HG03442 (cell line): ENCODE data around the gene HLF.

Experiments
- ATAC-seq: cut with Tn5 transposase; IDR thresholded peaks from one replicate; pipeline ENCODE4 v1.9.1; 2021; ENCODE audit warnings: mild to moderate bottlenecking, moderate library complexity; ENCODE audit not compliant: unreplicated experiment

HLF gene

DNA sequence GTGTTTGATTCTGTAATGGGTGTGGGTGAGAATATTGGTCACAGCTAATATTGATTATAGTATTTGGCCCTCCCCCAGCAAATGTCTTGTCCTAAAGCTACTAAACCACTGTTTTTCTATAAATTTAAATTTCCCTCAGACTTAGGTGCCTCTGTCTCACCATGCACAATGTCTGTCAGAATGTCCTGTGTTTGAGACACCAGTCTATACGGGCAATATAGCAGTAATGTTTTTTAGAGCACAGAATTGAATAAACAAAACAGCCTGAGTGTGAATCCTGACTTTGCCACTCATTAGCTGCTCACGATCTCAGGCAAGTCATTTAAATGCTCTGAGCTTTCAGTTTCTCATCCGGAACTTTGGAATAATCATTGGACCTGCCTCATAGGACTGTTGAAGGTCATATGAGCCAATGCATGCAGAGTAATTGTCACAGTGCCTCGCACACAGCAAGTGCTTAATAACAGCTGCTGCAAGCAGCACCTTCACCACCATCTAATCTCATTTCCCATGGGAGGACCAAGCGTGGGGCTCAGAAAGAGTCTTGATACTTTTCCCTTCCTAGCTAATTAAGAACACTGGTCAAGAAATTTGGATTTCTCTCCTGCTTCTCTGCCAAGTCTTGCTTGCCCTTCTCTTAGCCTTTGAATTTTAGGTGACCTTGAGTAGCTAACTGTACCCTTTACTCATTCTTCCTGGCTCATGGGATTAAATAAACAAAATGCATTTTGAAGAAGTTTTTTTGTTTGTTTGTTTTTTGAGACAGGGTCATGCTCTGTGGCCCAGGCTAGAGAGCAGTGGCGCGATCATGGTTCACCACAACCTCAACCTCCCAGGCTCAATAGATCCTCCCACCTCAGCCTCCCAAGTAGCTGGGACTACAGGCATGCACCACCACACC is 9.8 kb downstream of the HLF start:
- no peak for ATAC-seq

DNA sequence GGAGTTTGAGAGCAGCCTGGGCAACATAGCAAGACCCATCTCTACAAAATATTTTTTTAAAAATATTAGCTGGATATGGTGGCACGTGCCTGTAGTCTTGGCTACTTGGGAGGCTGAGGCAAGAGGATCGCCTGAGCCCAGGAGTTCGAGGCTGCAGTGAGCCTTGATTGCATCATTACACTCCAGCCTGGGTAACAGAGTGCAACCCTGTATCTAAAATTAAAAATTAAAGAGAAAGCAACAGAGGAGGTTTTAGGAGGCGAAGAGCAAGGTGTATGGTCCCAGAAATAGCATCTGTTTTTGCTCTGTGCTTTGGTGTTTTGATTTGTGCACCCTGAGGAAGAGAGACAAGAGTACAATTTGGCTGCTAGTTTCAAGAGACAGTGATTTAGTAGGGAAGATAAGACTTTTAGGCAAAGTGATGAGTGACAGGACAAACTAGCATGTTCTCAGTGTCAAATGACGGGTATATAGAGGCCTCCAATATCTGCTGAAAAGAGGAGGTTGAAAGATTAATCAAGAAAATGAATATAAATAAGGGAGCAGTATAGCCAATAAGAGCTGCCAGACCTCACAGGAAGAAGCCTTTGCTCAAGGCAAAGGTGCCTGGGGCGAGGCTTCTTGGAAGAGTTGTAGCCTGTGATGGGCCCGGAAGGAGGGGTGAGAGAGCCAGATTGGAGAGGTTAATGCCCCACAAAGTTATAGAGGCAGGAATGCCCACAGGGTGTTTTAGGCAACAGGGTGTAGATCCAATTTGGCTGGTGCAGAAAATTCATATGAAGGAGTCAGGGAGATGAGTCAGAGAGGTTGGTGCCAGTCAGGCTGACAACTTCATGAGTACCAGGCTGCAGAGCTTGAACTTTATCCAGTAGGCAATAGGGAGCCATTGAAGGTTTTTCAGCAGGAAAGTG is 11.4 kb downstream of the HLF start:
- ATAC-seq: no peak

DNA sequence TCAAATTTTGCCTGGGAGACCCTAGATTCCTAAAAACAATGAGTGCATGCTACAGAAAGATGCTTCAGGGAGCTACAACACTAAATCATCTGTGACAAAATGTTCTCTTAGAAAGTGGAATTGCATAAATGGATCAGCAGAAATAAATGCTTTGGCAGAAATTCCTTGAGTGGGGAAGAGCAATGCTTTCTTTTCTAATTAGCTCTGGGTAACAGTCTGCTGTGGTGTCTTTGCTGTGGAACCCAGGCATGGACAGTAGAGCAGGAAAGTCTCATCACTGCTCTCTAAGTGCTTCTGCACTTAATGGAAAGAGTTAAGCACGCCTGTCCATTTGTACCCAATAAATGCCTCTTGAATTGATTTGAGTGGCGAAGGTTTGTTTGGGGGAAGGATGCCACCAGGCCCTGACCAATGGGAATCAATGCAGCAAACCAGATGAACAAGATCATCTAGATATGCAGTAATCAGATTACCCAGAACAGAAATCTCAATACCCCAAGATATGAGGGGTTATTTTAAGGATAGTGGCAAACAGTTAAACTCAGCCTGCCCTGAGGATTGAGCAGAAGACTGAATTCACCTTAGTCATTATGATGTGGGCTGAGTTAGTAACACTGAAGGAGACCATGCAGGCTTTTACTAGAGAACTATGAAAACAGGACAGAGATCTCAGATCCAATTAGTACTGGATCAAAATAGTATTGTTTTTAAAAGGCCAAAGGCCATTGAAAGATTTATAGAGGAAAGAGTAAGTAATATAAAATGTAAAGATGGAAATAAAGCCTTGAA is 13.6 kb downstream of the HLF start:
- no peak for ATAC-seq

DNA sequence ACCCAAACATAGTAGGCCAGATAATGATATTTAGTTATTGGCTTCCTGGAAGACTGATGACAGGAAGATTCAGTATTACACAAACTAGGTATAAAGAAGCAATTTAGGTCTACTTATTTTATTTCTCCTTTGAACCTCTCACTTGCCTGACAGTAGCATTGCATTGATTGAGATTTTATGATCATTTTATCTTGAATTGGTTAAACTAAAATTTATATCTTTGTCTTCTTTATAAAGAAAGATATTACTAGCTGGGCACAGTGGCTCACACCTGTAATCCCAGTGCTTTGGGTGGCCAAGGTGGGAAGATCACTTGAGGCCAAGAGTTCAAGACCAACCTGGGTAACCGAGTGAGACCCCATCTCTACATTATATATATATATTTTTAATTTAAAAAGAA is 14.4 kb downstream of the HLF start:
- ATAC-seq: no peak

DNA sequence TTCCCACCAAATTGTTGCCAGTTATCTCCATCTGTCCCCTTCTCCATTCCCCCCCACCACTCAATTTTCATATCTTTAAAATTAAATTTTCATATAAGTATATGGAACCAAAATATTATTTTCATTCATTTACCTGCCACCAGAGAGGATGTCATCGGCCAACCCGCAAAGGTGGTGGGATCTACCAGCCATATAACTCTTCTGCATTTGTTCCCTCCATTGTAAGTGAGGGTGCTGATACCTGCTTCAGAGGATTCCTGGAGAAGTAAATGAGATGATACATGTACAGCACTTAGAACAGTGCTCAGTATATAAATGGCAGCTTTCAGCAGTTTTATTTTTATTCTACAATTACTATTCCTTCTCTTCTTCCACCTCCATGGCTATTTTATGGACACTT is 15.0 kb downstream of the HLF start:
- no peak for ATAC-seq

DNA sequence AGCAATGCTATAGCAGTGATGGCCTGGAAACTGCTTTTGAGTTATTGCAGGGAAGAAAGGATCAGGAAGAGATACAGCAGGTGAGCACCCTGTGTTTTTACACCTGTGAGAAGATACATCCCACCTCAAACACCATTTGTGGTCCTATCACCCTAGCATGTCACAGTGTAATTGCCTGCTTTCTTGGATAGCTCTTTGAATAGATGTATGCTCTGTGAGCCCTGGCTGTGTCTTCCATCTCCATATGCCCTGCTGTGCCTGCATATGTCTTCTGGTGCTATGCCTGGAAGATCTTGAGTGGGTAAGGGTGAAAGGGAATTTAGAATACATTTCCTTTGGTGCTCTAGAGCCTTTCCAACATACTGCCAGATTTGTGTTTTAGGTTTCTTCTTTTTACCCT is 15.5 kb downstream of the HLF start:
- ATAC-seq: no peak

DNA sequence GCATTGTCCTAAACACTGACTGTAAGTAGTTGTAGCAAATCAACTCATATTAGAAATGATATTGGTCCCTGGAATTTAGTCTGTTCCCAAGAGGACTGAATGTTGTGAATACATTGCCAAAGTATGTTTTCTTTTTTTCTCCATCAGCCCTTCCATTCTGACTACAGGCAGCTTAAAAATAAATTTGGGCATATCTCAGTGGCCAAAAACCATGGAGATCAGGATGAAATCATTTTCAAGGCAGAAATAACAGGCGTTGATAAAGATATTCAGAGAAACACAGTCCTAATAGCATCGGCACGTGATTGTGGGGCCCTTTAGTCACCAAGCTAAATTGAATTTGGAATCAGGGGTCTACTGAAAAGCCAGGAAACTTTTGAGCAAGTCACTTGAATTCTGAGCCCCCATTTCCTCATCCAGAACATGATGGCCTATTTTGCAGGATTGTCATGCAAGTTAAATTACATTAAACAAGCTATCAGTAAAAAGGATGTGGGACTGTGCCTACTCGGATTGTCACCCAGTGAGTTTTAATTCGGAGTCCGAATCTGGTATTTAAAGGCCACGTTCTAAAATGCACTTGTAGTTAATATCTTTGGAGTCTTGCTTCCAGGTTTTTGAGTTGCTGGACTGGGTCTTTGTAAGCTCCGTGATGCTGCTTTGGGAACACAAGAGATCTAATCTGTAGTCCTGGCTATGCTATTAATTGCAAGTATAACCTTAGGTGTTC is 17.1 kb downstream of the HLF start:
- ATAC-seq: no peak

DNA sequence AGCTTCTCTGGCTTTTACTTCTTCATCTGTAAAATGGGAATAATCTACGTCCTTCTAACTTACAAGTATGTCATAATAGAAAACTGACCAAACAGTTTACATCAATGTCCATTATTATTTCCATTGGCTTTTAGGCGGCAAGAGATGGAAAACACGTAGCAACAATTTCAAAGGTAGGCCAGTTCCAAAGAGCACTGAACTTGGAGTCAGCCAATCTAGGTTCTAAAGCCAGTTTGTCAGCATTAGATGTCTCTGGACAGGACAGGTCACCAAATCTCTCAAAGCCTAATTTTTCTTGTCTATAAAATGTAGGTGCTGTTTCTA is 17.6 kb downstream of the HLF start:
- no peak for ATAC-seq

DNA sequence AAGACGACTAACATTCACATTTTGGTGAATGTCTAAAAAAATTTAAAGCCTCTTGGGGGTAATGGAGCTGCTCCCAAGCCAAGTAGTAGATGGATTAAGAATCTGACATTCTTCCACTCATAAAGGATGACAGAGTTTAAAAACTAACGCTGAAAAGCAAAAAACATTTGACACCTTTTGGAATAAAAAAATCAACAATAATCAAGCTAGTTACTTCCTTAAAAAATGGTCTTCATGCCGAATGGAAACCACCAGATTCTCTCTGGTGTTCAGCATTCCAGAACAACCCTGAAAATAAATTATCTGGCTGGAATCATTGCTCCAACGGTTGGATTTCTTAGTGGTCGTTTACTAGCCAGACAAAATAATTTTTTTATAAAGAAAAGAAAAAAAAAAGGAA is 18.0 kb downstream of the HLF start:
- no peak for ATAC-seq

DNA sequence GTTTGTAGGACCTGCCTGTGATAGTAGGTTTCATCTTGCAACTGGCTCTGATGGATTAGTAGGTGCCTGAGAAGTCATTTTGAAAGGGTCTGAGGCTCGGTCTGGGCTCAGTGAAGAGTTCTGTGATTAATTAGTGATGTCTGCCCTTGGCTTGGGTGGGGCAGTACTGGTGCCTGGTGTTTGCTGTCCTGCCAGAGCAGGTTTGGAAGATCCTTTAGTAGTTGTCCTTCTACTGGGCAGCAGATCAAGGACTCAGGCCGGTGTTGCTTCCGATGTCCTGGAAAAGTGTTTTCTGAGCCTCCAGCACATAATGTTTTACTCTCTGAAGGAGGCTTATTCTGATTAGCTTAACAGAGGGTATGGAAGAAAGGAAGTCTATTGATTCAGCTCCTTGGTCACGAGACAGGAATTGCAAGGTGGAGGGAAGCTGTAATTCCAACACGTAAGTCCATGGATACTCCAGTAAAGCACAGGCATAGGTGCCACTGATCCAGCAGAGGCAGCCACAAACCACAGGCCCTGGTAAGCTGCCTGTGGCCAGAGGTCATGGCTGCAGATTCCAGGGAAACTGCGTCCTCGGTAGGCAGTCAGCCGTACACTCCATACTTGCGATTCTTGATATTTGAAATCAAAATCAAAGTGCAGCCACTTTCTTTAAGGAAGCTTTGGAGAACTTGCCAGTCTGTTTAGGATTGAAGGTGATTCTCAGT is 18.7 kb downstream of the HLF start:
- no peak for ATAC-seq

DNA sequence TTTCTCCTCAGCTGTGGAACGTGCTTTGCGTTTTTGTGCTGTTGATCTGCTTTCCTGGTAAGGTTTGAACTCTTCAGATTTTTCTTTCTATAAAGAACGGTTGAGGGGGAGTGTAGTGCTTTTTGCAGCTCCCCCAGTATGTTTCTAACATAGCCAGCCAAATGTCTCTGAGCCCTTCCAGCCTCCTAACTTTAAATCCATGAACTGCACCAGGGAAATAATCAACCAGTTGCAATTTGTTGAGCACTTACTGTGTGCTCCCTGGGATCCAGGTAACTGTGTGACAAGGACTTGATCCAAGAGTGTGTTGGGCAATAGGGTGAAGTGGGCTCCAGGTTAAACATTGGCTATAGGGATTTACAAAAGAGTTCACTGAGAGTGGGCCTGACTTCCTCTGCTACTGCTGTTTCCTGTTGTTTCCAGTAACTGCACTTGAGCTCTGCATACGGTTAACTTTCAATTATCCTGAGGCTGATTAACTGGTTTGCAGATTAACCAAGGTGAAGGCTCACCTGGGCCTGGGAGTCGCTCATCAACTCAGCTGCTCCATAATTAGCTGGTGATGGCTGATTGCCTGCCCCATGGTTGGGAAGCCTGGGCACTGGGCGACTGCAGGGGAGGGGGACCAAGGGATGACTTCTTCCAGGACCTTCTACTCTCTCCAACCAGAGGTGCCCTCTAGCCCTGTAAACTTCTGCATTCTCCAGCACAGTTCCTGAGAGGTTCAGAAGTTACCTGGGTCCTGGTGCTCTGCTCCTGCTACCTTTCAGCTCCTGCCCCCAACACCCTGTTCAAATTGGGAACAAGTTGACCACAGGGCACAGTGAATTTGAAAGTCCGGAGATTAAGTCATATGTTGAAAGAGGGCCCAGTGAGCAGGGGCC is 19.5 kb downstream of the HLF start:
- no peak for ATAC-seq

DNA sequence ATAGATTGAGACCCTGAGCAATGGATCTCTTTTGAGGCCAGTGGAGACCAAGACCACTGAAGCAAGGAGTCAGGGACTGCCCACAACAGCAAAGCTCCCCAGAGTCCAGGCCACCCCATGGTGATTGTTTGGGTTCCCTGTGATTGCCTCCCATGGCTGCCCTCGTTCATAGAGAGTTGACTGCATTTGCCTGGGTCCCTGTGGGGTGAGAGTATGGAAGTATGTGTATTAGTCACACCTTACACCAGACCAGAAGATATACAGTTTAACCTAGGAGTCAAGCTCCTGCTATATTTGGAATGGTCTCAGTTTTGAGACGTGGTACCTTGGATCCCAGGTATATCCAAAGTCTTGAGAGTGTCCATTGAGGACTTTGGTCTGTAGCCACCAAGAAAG is 20.2 kb downstream of the HLF start:
- no peak for ATAC-seq

DNA sequence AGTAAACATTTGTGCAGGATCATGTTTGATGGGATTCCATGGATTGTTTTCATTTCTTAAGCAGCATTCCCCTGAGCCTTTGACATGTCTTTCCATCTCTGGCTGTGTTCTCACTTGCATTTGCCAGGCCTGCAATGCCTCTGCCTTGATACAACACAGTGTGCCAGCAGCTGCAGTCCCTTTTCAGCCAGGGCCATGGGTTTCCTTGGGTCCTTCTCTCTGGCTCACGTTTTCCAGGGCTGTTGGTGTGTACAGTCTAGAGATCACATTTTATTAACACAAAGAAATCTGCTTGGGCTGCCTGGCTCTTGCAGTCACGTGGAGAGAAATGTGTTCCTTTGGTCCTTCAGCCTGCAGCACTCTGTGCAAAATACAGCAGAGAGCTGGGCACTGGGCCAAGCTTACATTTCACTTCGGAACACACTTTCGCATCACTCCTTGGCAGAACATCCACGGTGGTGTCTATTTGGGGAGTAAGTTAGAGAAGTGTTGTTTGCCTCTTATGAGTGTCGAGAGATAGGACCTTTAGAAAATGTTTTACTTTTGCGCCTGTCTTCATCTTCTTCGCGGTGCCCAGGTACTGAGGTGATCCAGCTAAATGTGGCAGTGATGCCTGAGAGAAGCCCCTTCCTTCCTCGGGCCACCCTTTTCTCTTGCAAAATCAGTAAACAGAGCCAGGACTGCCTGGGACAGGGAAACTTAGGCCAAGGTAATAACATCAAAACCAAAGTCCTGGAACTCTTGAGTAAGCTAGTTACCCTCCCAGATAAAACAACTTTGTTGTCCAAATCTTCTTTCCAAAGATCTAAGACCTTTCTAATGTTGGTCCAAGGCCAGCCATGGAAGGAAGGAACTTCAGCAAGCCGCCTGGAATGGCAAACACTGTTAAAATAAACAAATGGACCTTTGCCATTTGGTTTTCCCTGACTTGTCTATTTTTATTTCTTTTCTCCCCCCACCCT is 20.9 kb downstream of the HLF start:
- ATAC-seq: no peak

DNA sequence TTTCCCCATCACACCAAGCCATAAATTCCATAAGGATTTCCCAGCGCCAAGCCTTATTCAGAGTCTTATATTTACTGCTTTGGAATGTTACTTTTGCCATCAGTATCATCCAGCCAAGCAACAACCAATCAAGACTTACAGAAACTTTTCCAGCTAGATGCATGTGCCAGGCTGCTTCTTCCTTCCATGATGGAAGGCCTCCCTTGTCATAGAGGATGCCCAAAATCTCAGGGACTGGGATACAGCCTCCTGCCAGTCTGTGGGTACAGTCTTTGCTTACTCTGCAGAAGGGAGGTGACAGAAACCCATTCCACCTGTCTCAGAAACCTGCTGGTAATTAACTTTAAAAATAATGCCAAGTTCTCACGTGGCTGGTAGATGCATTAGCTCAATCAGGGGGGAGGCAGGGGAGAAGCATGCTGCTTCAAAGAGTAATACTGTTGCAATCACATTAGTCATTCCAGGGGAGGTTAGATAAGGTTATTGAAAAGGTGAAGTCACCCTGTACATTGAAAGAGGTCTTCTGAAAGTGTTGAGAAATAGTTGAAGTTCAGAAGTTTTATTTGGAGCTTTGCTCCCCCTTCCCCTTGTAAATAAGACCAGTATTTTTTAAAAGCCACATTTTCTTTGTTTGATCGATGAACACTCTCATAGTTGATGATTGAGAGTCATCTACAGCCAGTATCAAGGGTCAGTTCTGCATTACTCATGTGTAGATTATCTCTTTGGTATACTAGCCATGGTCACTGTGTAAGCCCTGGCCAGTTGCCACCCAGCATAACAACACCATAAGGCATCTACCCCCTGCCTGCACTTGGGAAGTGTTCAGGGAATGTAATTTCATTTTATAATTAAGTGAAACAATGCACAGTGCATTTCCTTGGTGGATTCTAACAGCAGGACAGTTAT is 22.2 kb downstream of the HLF start:
- no peak for ATAC-seq

DNA sequence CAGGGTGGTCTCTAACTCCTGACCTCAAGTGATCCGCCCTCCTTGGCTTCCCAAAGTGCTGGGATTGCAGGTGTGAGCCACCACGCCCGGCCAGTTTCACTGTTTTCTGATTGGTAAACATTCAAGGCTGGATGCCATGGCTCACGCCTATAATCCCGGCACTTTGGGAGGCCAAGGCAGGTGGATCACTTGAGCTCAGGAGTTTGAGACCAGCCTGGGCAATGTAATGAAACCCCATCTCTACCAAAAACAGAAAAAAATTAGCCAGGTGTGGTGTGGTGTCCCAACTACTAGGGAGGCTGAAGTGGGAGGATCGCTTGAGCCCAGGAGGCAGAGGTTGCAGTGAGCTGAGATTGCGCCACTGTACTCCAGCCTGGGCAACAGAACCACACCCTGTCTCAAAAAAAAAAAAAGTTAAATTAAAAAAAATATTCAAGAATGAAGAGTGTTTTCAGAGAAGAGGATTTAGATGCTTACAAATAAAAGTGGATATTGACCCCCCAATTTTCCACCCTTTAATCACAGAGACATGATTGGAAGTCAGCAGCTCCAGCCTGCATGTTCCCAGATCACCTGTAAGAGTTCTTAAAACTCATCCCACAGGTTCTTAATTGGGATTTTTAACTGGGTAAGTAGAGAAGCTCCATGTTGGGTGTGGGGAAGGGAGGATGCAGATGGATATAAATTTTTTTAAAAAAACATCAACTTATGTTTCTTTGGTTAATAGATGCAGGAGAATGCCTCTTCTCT is 23.8 kb downstream of the HLF start:
- ATAC-seq: no peak

DNA sequence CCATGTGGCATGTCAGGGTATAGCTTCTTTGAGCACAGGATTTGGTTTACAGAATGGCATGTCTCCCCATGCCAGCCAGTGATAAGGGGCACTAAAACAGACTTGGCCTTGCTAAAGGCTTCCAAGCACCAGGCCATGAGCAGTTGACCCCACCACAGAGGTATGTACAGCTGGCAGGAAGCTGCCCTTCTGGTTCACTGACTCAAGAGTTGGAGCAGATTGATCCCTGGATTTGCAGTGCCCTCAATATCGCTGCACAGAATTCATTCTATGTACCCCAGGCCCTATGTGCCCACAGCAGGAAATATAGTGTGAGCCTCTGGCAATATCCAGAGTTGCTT is 24.3 kb downstream of the HLF start:
- no peak for ATAC-seq
